ENCODE measurements around the gene KLHL25. TPM values are rescaled to one million over a fixed set of nuclear protein-coding genes. Genes with fewer than 3 reads are reported as not detected.
A peak's percentile ranks its signal among the peaks of the same experiment; 100 is the strongest.

KLHL25 gene
- polyA plus RNA-seq, 3 donors from 2014 or later: 1.2 to 2.6 TPM; not detected in 1

- Mint-ChIP-seq H3K4me3 (no peak overlapping the region), H3K4me1 (peaks cover 4 to 5% of the 10 kb centered on the region in 2 donors), H3K27ac (no peak overlapping the region), H3K9me3 (no peaks in the 10 kb centered on the region), H3K36me3 (peaks cover 0 to 3% (median 0%) of the 10 kb centered on the region in 3 donors), H3K27me3 (ENCODE audit: low read depth in 3 of 3) (peaks cover 0 to 4% (median 2%) of the 10 kb centered on the region in 3 donors)
- no peak for DNase-seq
Measured at GRCh38 chr15:85757073-85757938, 37.4 kb downstream of the KLHL25 start.

DNA sequence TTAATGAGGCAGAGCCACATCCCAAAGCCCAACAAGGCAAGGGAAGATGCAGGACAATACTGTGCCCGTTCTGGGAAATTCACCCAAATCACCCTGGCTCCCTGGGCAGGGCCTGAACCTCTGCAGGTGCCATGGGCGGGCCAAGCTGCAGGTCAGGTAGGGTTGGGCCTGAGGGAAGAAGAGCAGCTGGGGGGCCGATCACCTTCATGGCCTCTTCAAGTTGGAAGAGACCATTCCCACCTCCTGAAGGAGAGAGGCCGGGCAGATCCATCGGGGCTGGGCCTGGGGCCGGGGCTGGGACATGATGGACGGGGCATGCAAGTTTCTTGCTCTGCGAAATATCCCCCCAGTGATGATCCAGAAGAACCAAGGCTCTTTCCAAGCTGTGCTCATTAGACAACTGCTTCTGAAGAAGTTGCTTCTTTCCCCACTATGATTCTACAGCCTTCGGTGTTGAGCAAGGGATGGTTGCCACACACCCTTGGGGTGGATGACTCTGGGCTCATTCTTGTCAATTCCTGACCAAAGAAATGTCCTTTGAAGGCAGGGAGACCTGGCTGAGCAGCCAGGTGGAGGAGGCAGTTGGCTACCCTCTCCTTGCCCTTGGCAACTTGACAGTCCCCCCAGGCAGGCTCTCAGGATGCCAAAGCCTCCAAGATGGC is 38.2 kb downstream of the KLHL25 start:
- H3K9me3 Mint-ChIP-seq: no peaks in the 10 kb centered on the region
- DNase-seq: no peak
- peaks cover 0 to 3% (median 0%) of the 10 kb centered on the region in 3 donors for H3K36me3 Mint-ChIP-seq
- H3K27ac Mint-ChIP-seq: no peak overlapping the region
- peaks cover 5 to 6% of the 10 kb centered on the region in 2 donors for H3K4me1 Mint-ChIP-seq
- no peak overlapping the region for H3K4me3 Mint-ChIP-seq
- H3K27me3 Mint-ChIP-seq (ENCODE audit: low read depth in 3 of 3): peaks cover 0 to 4% (median 2%) of the 10 kb centered on the region in 3 donors

DNA sequence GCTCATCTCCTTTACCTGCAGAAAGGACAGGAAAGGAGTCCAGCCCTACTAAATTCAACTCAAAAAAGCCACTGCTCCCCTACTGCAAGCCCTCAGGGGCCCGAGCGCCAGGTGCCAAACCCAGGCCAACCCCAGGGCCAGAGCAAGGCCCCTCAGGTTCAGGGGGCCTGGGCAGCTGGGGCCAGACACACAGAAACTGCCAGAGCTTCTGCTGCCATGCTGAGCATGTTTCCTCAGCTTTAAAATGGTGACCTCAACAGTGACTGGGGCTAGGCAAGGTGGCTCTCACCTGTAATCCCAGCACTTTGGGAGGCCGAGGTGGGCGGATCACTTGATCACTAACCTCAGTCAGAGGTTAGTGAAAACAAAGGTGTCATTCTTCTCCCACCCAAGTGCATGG is 38.8 kb downstream of the KLHL25 start:
- no peak overlapping the region for H3K27ac Mint-ChIP-seq
- H3K4me1 Mint-ChIP-seq: peaks cover 11 to 12% of the 10 kb centered on the region in 2 donors
- H3K27me3 Mint-ChIP-seq (ENCODE audit: low read depth in 3 of 3): peaks cover 0 to 5% (median 2%) of the 10 kb centered on the region in 3 donors
- no peak for DNase-seq
- no peak overlapping the region for H3K4me3 Mint-ChIP-seq
- no peaks in the 10 kb centered on the region for H3K9me3 Mint-ChIP-seq
- peaks cover 0 to 3% (median 0%) of the 10 kb centered on the region in 3 donors for H3K36me3 Mint-ChIP-seq

- Mint-ChIP-seq H3K27me3 (ENCODE audit: low read depth in 3 of 3) (peaks cover 0 to 5% (median 2%) of the 10 kb centered on the region in 3 donors), H3K27ac (no peak overlapping the region), H3K4me1 (peaks cover 15 to 16% of the 10 kb centered on the region in 2 donors), H3K9me3 (no peaks in the 10 kb centered on the region), H3K4me3 (no peak overlapping the region), H3K36me3 (peaks cover 0 to 3% (median 0%) of the 10 kb centered on the region in 3 donors)
- DNase-seq: no peak
Measured at GRCh38 chr15:85755471-85755870, 39.3 kb downstream of the KLHL25 start.

GRCh38 chr15:85754989-85755388 is 39.7 kb downstream of the KLHL25 start:
- Mint-ChIP-seq H3K4me1 (peaks cover 16 to 18% of the 10 kb centered on the region in 2 donors), H3K27ac (no peak overlapping the region), H3K4me3 (no peak overlapping the region), H3K27me3 (ENCODE audit: low read depth in 3 of 3) (peaks cover 0 to 5% (median 2%) of the 10 kb centered on the region in 3 donors), H3K9me3 (no peaks in the 10 kb centered on the region), H3K36me3 (peaks cover 0 to 3% (median 0%) of the 10 kb centered on the region in 3 donors)
- DNase-seq: no peak

- peaks cover 0 to 12% (median 2%) of the 10 kb centered on the region in 3 donors for H3K27me3 Mint-ChIP-seq (ENCODE audit: low read depth in 3 of 3)
- no peak overlapping the region for H3K27ac Mint-ChIP-seq
- H3K4me3 Mint-ChIP-seq: no peak overlapping the region
- H3K9me3 Mint-ChIP-seq: no peaks in the 10 kb centered on the region
- H3K4me1 Mint-ChIP-seq: peaks cover 18% of the 10 kb centered on the region in 2 donors
- no peak for DNase-seq
- H3K36me3 Mint-ChIP-seq: peaks cover 0 to 3% (median 0%) of the 10 kb centered on the region in 3 donors
Measured at GRCh38 chr15:85753791-85754452, 40.8 kb downstream of the KLHL25 start.

DNA sequence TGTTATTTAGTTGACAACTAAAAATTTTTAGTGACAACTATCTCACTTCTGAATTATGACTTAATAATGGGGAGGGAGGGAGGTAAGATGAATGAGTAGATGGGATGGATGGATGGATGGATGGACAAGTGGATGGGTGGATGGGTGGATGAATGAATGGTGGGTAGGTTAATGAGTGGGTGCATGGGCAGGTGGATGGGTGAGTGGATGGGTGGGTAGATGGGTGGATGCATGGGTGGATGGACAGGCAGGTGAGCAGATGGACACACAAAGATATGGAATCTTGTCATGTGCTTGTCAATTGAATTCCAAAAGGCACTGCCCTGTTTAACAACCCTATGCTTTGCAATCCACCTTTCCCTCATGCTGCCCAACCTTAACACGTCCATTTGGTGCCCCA is 41.5 kb downstream of the KLHL25 start:
- peaks cover 0 to 3% (median 0%) of the 10 kb centered on the region in 3 donors for H3K36me3 Mint-ChIP-seq
- H3K27me3 Mint-ChIP-seq (ENCODE audit: low read depth in 3 of 3): peaks cover 2 to 16% (median 4%) of the 10 kb centered on the region in 3 donors
- no peak for DNase-seq
- peaks cover 18% of the 10 kb centered on the region in 2 donors for H3K4me1 Mint-ChIP-seq
- no peaks in the 10 kb centered on the region for H3K9me3 Mint-ChIP-seq
- H3K27ac Mint-ChIP-seq: peak overlapping the region in 1 of 6 donors; percentile 16
- no peak overlapping the region for H3K4me3 Mint-ChIP-seq

- DNase-seq: no peak
- no peak overlapping the region for H3K4me3 Mint-ChIP-seq
- peak overlapping the region in 4 of 6 donors; percentile 53 to 85 (median 75) for H3K27ac Mint-ChIP-seq
- H3K27me3 Mint-ChIP-seq (ENCODE audit: low read depth in 3 of 3): peaks cover 4 to 19% (median 5%) of the 10 kb centered on the region in 3 donors
- H3K9me3 Mint-ChIP-seq: no peaks in the 10 kb centered on the region
- H3K36me3 Mint-ChIP-seq: peaks cover 0 to 4% (median 3%) of the 10 kb centered on the region in 3 donors
- peaks cover 18% of the 10 kb centered on the region in 2 donors for H3K4me1 Mint-ChIP-seq
Measured at GRCh38 chr15:85752491-85752961, 42.2 kb downstream of the KLHL25 start.

DNA sequence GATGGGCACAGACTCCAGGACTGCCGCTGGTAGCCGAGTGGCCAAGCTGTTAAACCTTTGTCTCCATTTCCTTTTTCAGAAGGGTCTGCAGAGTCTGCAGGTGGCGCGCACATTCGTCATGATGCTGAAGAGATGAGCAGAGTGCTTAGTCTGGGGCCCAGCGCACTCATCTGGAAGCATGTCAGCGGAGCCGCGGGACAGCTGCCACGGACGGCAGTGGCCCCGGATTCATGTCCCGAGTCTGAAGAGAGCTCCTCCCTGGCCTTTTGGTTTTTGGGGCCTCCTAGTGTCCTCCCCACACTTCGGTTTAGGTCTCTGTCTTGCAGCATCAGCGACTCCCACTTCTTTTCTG is 42.6 kb downstream of the KLHL25 start:
- DNase-seq: no peak
- no peaks in the 10 kb centered on the region for H3K9me3 Mint-ChIP-seq
- peaks cover 2 to 7% (median 3%) of the 10 kb centered on the region in 3 donors for H3K36me3 Mint-ChIP-seq
- peak overlapping the region in 1 of 6 donors; percentile 39 for H3K27ac Mint-ChIP-seq
- H3K4me1 Mint-ChIP-seq: peaks cover 18 to 21% of the 10 kb centered on the region in 2 donors
- peaks cover 4 to 19% (median 5%) of the 10 kb centered on the region in 3 donors for H3K27me3 Mint-ChIP-seq (ENCODE audit: low read depth in 3 of 3)
- no peak overlapping the region for H3K4me3 Mint-ChIP-seq

- peaks cover 4 to 20% (median 5%) of the 10 kb centered on the region in 3 donors for H3K27me3 Mint-ChIP-seq (ENCODE audit: low read depth in 3 of 3)
- H3K27ac Mint-ChIP-seq: peak overlapping the region in 3 of 6 donors; percentile 39 to 74 (median 42)
- H3K9me3 Mint-ChIP-seq: no peaks in the 10 kb centered on the region
- DNase-seq: no peak
- peaks cover 18 to 27% of the 10 kb centered on the region in 2 donors for H3K4me1 Mint-ChIP-seq
- peak overlapping the region in 1 of 5 donors; percentile 3 for H3K4me3 Mint-ChIP-seq
- peaks cover 3 to 13% (median 7%) of the 10 kb centered on the region in 3 donors for H3K36me3 Mint-ChIP-seq
Measured at GRCh38 chr15:85751291-85752123, 43.2 kb downstream of the KLHL25 start.

- no peak for DNase-seq
- Mint-ChIP-seq H3K4me3 (peak overlapping the region in 1 of 5 donors; percentile 3), H3K27ac (peak overlapping the region in 3 of 6 donors; percentile 35 to 61 (median 53)), H3K27me3 (ENCODE audit: low read depth in 3 of 3) (peaks cover 4 to 23% (median 5%) of the 10 kb centered on the region in 3 donors), H3K36me3 (peaks cover 3 to 20% (median 10%) of the 10 kb centered on the region in 3 donors), H3K4me1 (peaks cover 19 to 27% of the 10 kb centered on the region in 2 donors), H3K9me3 (no peaks in the 10 kb centered on the region)
Measured at GRCh38 chr15:85750319-85751290, 44.1 kb downstream of the KLHL25 start.
